ENCODE measurements around the gene UBXN6.

The UBXN6 gene

GRCh38 chr19:4402171-4403004 is 55.2 kb downstream of the UBXN6 start, which contains the start of gene CHAF1A:
TSS of gene CHAF1A (plus strand) at chr19:4402640. CDS start at chr19:4402763, 123 bp downstream.
- DNase-seq, result peak; percentile 100

- no peak for DNase-seq
These were observed 55.8 kb downstream of the UBXN6 start for GRCh38 chr19:4401769-4402170.

GRCh38 chr19:4400135-4400936 is 57.3 kb downstream of the UBXN6 start, which contains the start of gene SH3GL1:
TSS of gene SH3GL1 (minus strand) at chr19:4400547. CDS start at chr19:4400368, 179 bp downstream.
- peak; percentile 87 for DNase-seq

GRCh38 chr19:4399812-4400134 is 57.8 kb downstream of the UBXN6 start:
- peak; percentile 34 for DNase-seq

GRCh38 chr19:4396949-4397783 is 60.4 kb downstream of the UBXN6 start:
- DNase-seq, result no peak

All from EL (cell line).